RCC 7860 (cell line): ENCODE data around the gene CGN.

Experiments used
- DNase-seq: peaks from one replicate; pipeline ENCODE4 v3.0.0-alpha.2; 2015; ENCODE audit warnings: low spot score
- FAIRE-seq: peaks from 2 replicates; lab custom pipeline; 2012; peaks lifted over from hg19 to GRCh38; lab: Jason Lieb, UNC

CGN gene

DNA sequence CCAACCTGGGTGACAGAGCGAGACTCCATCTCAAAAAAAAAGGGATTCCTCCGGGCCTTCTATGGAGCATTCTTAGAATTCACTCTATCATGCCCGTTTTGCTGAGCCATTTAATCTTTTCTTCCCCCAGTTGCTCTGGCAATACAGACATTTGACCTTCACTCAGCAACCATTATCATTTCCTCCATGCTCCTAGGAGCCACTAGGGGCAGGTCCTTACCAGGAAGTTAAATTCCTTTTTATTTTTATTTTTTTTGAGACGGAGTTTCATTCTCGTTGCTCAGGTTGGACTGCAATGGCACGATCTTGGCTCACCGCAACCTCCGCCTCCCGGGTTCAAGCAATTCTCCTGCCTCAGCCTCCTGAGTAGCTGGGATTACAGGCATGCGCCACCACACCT is 9.7 kb upstream of the CGN start:
- DNase-seq, result no peak
- FAIRE-seq, result no peak

GRCh38 chr1:151502035-151502700 is 9.0 kb upstream of the CGN start:
- FAIRE-seq, result no peak
- no peak for DNase-seq

DNA sequence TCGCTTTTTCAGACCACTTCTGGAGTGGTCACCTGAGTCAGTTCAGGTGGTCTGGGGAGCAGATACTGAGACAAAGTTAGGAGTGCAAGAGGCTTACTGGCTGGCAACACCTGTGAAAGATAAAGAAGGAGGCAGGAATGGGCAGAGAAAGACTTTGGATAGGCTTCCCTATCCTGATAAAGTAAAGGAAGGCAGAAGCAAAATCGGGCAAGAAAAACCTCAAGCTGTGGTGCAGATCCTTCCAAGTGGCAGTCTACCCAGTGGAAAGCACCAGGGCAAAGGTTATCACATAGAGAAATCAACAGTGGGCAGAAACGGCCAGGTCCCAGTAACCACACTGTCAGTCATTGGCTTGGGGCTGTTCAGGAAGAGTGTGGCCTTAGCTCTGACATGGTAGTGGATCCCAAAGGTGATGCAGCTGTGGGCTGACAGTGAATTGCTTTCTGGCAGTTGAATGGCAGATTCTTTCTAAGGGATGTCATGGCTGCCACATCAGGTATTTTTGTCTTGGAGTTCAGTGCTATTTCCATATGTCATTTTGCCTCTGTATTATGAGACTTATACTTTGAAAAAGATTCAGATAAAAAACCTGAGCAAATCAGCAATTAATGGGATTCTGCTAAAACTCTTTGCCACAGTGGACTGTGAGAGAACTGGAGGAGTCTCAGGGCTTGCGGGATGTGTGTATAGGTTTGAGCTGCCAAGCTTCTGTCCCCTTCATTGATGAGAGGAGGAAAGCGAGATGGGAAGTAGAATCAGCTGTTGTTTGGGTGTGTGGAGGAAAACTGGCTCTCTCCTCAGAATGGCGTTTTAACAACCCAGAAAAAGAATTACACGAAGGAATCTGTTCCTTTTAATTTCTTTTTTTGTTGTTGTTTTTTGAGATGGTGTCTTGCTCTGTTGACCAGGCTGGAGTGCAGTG is 8.1 kb upstream of the CGN start:
- peak; percentile 81 for FAIRE-seq
- peak; percentile 80 for DNase-seq

DNA sequence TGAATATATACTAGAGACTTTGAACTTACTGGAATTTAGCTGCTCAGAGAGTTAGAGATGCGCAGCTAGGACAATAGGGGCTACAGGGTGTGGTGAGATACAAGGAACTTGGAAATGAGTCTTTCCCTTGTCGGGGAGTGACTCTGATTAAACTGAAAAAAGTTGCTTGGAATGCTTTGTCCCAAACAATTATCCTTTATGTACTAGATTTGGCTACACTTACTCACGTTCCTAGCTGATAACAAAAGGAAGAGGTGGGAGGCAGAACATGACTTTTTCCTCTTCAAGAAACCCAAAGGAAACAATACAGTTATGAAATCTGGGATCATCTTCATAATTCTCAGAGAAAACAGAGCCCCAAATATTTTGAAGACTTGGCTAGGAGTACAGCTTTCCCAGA is 6.9 kb upstream of the CGN start:
- DNase-seq (no peak), FAIRE-seq (no peak)

- no peak for FAIRE-seq
- DNase-seq, result no peak
Observed at GRCh38 chr1:151504759-151505158, 6.4 kb upstream of the CGN start.

GRCh38 chr1:151508833-151509232 is 2.4 kb upstream of the CGN start:
- no peak for FAIRE-seq
- DNase-seq, result no peak

DNA sequence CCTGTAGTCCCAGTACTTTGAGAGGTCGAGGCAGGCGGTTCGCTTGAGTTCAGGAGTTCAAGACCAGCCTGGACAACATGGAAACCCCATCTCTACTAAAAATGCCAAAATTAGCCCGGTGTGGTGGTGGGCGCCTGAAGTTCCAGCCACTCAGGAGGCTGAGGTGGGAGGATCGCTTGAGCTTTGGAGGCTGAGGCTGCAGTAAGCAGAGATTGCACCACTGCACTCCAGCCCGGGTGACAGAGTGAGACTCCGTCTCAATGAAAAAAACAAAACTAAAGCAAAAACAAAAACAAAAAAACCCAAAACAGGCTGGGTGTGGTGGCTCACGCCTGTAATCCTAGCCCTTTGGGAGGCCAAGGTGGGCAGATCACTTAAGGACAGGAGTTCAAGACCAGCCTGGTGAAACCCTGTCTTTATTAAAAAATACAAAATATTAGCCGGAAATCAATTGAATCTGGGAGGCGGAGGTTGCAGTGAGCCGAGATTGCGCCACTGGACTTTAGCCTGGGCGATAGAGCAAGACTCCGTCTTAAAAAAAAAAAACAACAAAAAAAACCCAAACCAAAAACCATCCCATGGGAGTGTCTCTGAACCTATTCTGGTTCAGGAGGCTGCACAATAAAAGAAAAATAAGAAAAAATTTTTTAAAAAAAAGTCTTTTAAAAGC is 1.7 kb upstream of the CGN start:
- no peak for FAIRE-seq
- DNase-seq, result no peak

- no peak for FAIRE-seq
- DNase-seq, result no peak
Observed at GRCh38 chr1:151510020-151510405, 1.2 kb upstream of the CGN start.

- FAIRE-seq (no peak), DNase-seq (no peak)
Observed at GRCh38 chr1:151510614-151510956, 602 bp upstream of the CGN start.

GRCh38 chr1:151511636-151512215 is 539 bp downstream of the CGN start:
- DNase-seq (no peak), FAIRE-seq (no peak)

DNA sequence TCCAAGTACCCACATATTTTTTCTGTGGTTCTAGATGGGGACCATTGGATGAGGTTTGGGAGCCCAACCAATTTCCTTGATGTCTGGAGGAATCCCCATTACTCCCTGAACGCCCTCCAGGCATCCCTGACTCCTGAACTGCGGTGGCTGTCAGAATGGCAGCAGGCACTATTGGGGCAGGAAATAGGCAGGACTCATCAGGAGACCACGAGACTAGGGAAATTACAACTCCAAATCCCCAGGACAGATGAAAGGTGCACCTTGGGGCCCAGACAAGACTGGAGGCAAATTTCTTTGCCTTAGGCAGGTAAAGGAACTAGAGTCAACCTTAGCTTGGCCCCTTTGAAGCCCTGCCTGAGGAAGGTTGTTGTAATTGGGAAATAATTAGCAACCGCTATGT is 1.1 kb downstream of the CGN start:
- no peak for DNase-seq
- FAIRE-seq, result no peak

DNA sequence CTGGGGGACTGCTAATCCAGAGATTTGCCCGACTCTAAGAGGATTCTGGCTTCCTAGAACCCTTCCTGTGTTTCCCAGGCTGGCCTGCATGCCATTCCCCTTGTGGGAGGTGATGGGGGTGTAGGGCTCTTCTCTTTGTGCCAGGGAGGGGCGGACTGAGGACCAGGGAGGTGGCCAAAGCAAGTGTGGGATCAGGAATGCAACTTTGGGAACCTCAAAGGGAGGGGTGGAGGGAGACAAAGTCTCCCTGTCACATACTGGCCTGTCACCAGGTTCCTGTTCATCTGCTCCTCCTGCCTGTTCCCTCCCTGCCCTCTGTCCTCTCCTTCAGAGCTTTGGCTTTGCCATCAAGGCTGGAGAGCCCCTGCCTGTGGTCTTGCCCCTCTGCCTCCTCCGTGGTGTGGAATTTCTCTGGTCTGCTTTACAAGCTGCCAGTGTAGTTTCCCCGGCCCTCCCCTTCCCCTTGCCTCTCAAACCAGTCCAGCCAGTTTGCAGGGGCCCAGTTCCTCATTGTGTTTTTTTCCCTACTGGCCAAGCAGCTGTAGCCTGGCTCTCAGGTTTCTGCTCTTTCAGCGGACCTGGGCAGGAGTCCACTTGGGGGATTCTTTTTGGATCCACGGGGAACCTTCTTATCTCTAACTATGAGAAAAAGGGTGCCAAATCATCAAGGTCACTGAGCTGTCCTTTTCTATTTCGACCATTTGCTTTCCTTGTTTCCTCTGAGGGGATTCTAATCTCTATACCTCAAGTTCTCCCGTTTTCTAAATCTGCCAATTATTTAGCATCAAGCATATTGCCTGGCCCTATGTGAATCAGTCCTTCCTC is 1.8 kb downstream of the CGN start:
- no peak for FAIRE-seq
- DNase-seq, result no peak

DNA sequence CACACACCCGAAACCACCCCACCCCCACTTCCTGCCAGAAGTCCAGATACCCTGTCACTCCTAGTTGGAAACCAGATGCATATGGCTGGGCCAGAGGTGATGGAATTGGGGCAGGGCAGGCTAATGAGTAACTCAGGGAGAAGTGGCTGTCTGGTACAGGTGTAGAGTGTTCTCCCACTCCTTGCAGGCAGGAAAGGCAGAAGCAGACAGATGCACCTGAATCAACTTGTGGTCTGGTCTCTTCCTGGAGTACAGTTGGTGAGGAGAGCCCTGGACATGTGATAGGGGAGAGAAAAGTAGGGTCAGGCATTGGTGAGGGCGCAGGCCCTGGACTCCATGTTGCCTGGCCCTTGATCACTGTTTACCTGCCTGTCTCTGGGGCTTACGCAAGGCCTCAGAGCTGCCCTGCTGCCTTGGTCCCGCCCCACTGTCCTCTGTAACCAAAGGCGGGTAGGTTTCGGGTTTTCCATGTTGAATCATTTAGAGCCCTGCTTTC is 2.5 kb downstream of the CGN start:
- DNase-seq, result no peak
- no peak for FAIRE-seq

DNA sequence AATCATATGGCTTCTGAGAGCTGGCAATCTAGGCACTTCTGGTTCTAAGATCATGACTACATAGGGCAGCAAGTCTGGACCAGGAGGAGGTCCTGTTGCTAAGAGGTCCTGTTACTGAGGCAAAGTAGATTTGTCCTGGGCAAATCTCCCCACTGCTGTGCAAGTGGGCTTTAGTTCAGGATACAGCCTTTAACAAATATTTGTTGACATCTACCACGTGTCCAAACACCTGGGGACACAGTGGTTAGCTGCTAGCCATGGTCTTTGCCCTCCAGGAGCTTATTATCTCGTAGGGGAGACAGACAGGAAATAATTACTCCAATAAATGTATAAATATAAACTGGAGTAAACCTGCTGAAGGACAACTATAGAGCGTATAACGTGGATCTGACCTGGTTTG is 3.2 kb downstream of the CGN start:
- DNase-seq (no peak), FAIRE-seq (no peak)

DNA sequence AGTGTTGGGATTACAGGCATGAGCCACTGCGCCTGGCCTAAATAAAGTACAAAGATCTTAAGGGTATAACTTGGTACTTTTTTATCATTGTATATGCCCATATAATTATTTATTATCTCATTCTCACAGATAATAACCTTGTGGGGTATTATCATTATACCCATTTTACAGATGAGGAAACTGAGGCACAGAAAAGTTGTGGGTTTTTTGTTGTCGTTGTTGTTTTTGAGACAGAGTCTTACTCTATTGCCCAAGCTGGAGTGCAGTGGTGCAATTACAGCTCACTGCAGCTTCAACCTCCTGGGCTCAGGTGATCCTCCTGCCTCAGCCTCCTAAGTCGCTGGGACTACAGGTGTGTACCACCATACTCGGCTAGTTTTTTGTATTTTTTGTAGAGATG is 4.1 kb downstream of the CGN start:
- DNase-seq (no peak), FAIRE-seq (no peak)

- no peak for DNase-seq
- no peak for FAIRE-seq
Observed at GRCh38 chr1:151516031-151516511, 4.9 kb downstream of the CGN start.

DNA sequence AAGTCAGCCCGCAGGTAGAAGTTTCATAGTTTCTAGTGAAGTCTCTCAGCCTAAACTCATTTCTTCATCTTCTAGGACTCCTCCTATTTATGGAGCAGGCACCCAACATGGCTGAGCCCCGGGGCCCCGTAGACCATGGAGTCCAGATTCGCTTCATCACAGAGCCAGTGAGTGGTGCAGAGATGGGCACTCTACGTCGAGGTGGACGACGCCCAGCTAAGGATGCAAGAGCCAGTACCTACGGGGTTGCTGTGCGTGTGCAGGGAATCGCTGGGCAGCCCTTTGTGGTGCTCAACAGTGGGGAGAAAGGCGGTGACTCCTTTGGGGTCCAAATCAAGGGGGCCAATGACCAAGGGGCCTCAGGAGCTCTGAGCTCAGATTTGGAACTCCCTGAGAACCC is 7.2 kb downstream of the CGN start:
- DNase-seq (no peak), FAIRE-seq (no peak)

GRCh38 chr1:151518936-151519335 is 7.7 kb downstream of the CGN start:
- DNase-seq (no peak), FAIRE-seq (no peak)

- DNase-seq (no peak), FAIRE-seq (no peak)
Observed at GRCh38 chr1:151519667-151520066, 8.5 kb downstream of the CGN start.

DNA sequence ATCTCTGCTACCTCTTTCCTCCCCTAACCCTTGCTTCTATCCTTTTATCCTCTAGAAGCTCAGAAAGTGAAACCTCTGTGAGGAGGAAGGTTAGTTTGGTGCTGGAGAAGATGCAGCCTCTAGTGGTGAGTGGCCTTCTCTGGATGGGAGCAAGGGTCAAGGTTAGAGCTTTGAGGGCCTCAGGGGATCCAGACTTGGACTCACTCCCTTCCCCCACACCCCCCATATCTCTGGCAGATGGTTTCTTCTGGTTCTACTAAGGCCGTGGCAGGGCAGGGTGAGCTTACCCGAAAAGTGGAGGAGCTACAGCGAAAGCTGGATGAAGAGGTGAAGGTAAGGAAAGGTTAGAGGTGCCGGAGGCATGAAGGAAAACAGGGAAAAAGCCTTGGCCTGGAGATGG is 9.2 kb downstream of the CGN start:
- no peak for FAIRE-seq
- no peak for DNase-seq
